K562 (cell line): ENCODE measurements around the gene LY6G6C. TPM values are rescaled to one million over a fixed set of nuclear protein-coding genes. Genes with fewer than 3 reads are reported as not detected.

ENCODE experiments used
- HDGF ChIP-seq: fragments of 450-650 bp; IDR thresholded peaks from 2 replicates; pipeline ENCODE4 v1.6.1; 2016
- HEY1 ChIP-seq: fragments of 250-450 bp; sonication (Bioruptor Pico); IDR thresholded peaks from 2 replicates; pipeline ENCODE4 v1.5.0; 2020; ENCODE audit warnings: mild to moderate bottlenecking, moderate library complexity, borderline replicate concordance
- KHSRP ChIP-seq: fragments of 450-650 bp; IDR thresholded peaks from 2 replicates; pipeline ENCODE4 v1.6.1; 2017
- LARP7 ChIP-seq: fragments of 450-650 bp; IDR thresholded peaks from 2 replicates; pipeline ENCODE4 v1.6.1; 2016
- MCM2 ChIP-seq: fragments of 450-650 bp; IDR thresholded peaks from 2 replicates; pipeline ENCODE4 v1.6.1; 2017; ENCODE audit warnings: low read depth, mild to moderate bottlenecking
- MYBL2 ChIP-seq, 2 experiments: fragments of 450-650 bp in 1 of 2; sonication (generic) in 1 of 2; formaldehyde crosslinking in 1 of 2; IDR thresholded peaks; 2 replicates each; pipeline versions ENCODE4 v1.6.1 to v1.8.1; 2017 to 2022; ENCODE audit warnings: borderline replicate concordance in 1 of 2, inconsistent platforms in 1 of 2, low read depth in 1 of 2, mild to moderate bottlenecking in 1 of 2, missing genetic modification reagents in 1 of 2, moderate library complexity in 1 of 2
- NCOA4 ChIP-seq: fragments of 450-650 bp; IDR thresholded peaks from 2 replicates; pipeline ENCODE4 v1.6.1; 2018; ENCODE audit warnings: mild to moderate bottlenecking; ENCODE audit not compliant: partially characterized antibody
- NFIC ChIP-seq: fragments of 450-650 bp; IDR thresholded peaks from 2 replicates; pipeline ENCODE4 v1.6.1; 2017; ENCODE audit warnings: mild to moderate bottlenecking, inconsistent platforms
- RBM39 ChIP-seq: fragments of 200-400 bp; formaldehyde crosslinking; optimal IDR thresholded peaks from 2 replicates; pipeline ENCODE3; 2018; ENCODE audit warnings: low read depth, low read length
- SMAD1 ChIP-seq: fragments of 150-350 bp; IDR thresholded peaks from 2 replicates; pipeline ENCODE4 v1.6.1; 2014; ENCODE audit warnings: low read length, low read depth; ENCODE audit not compliant: partially characterized antibody
- TCF3 ChIP-seq: sonication (generic); formaldehyde crosslinking; IDR thresholded peaks from 2 replicates; pipeline ENCODE4 v1.4.0; 2020; ENCODE audit warnings: mild to moderate bottlenecking, missing genetic modification reagents
- ZBTB1 ChIP-seq: sonication (generic); formaldehyde crosslinking; IDR thresholded peaks from 2 replicates; pipeline ENCODE4 v1.8.1; 2023; ENCODE audit warnings: missing genetic modification reagents, low read depth, mild to moderate bottlenecking, borderline replicate concordance
- ZC3H8 ChIP-seq: fragments of 450-650 bp; IDR thresholded peaks from 2 replicates; pipeline ENCODE4 v1.6.1; 2017
- ZNF583 ChIP-seq: fragments of 250-450 bp; sonication (Bioruptor Pico); IDR thresholded peaks from 2 replicates; pipeline ENCODE4 v1.4.0; 2020
- polyA plus RNA-seq, 8 experiments: library from polyadenylated mRNA; depleted of rRNA in 4 of 8; stranded (reverse) in 5 of 8; unstranded in 3 of 8; fragments of >200 nt; fragmentation: Nextera tagmentation in 2 of 8; fragmentation: Illumina TruSeq in 1 of 8; extraction: Ambion mirVana in 2 of 8; extraction: Trizol in 1 of 8; gene quantifications; 2 replicates each; pipeline versions ENCODE4 v1.2.1 to v1.2.3, GENCODE V29; 2011 to 2014; ENCODE audit warnings: inconsistent platforms in 1 of 8, missing spikeins in 1 of 8
- total RNA-seq, 7 experiments: library from RNA; depleted of rRNA in 6 of 7; stranded (reverse); fragments of >200 nt in 6 of 7; fragmentation: Illumina TruSeq in 2 of 7; extraction: Trizol in 2 of 7; gene quantifications; 2 replicates each; pipeline versions ENCODE4 v1.2.1 to v1.2.3, GENCODE V29; 2011 to 2021; ENCODE audit warnings: low replicate concordance in 1 of 7
- TF ChIP-seq, protein P1 (sequence below): fragments of 250-450 bp; sonication (Bioruptor Pico); IDR thresholded peaks from 2 replicates; pipeline ENCODE4 v1.5.0; 2021; ENCODE audit warnings: mild to moderate bottlenecking, borderline replicate concordance
- TF ChIP-seq, protein P2 (sequence below), 3 experiments: IDR thresholded peaks in 2 of 3; conservative IDR thresholded peaks in 1 of 3; 2 replicates each; pipeline ENCODE4 v1.5.1; 2011 to 2012; ENCODE audit warnings: low read length in 3 of 3, mild to moderate bottlenecking in 3 of 3, control low read depth in 2 of 3, improper control_type of control experiment in 1 of 3, inconsistent platforms in 1 of 3, low read depth in 1 of 3, mixed read lengths in 1 of 3, moderate library complexity in 1 of 3; ENCODE audit not compliant: insufficient read depth in 2 of 3
- TF ChIP-seq, protein P3 (sequence below): sonication (generic); formaldehyde crosslinking; IDR thresholded peaks from 2 replicates; pipeline ENCODE4 v1.8.0; 2023; ENCODE audit warnings: missing genetic modification reagents, mild to moderate bottlenecking, borderline replicate concordance
- TF ChIP-seq, protein P4 (sequence below): fragments of 450-650 bp; IDR thresholded peaks from 2 replicates; pipeline ENCODE4 v1.6.1; 2016; ENCODE audit warnings: antibody characterized with exemption

LY6G6C gene
- total and polyA plus RNA-seq, 9 of the 15 experiments (the other 6 are each of a cell fraction or from before 2014, with no cell fraction given) = 0.06 to 0.20 TPM; not detected in 7

DNA sequence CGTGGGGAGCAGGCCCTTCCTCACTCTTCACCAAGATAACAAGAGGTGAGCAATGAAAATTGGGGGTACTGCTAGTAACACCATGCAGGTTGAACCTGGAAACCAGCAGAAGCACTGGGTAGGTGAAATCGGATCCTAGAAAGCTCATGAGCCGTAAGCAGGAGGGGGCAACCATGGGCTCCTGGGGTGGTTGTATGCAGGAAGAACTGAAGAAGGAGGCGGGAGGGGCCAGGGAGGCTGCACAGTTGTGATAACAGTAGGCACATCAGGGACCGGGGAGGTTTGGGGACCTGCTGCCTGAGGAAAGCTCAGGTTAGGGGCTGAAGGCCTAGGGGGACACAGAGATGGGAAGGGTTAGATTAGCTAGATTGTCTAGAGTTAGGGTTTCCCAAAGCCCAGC lies 35.1 kb downstream of the LY6G6C start (continued):
- TF ChIP-seq, protein P1, sequence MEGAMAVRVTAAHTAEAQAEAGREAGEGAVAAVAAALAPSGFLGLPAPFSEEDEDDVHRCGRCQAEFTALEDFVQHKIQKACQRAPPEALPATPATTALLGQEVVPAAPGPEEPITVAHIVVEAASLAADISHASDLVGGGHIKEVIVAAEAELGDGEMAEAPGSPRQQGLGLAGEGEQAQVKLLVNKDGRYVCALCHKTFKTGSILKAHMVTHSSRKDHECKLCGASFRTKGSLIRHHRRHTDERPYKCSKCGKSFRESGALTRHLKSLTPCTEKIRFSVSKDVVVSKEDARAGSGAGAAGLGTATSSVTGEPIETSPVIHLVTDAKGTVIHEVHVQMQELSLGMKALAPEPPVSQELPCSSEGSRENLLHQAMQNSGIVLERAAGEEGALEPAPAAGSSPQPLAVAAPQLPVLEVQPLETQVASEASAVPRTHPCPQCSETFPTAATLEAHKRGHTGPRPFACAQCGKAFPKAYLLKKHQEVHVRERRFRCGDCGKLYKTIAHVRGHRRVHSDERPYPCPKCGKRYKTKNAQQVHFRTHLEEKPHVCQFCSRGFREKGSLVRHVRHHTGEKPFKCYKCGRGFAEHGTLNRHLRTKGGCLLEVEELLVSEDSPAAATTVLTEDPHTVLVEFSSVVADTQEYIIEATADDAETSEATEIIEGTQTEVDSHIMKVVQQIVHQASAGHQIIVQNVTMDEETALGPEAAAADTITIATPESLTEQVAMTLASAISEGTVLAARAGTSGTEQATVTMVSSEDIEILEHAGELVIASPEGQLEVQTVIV (CRISPR knock-in tag) = no peak
- TF ChIP-seq TCF3 (CRISPR knock-in tag) (peak; percentile 81), ZC3H8 (no peak), ZBTB1 (CRISPR knock-in tag) (no peak), MYBL2 (IDR thresholded peaks at IDR 0.05; ENCODE audit: low read depth) (no peak), MYBL2 (CRISPR knock-in tag; IDR thresholded peaks at IDR 0.05; ENCODE audit: borderline replicate concordance) (no peak), LARP7 (no peak), NCOA4 (no peak), NFIC (peak; percentile 38; the same call in 1 of the 2 replicates), HEY1 (CRISPR knock-in tag) (no peak), RBM39 (no peak), MCM2 (no peak), KHSRP (no peak; the same call in 1 of the 2 replicates), HDGF (peak; percentile 97), SMAD1 (no peak), ZNF583 (CRISPR knock-in tag) (no peak)
- TF ChIP-seq, protein P2, sequence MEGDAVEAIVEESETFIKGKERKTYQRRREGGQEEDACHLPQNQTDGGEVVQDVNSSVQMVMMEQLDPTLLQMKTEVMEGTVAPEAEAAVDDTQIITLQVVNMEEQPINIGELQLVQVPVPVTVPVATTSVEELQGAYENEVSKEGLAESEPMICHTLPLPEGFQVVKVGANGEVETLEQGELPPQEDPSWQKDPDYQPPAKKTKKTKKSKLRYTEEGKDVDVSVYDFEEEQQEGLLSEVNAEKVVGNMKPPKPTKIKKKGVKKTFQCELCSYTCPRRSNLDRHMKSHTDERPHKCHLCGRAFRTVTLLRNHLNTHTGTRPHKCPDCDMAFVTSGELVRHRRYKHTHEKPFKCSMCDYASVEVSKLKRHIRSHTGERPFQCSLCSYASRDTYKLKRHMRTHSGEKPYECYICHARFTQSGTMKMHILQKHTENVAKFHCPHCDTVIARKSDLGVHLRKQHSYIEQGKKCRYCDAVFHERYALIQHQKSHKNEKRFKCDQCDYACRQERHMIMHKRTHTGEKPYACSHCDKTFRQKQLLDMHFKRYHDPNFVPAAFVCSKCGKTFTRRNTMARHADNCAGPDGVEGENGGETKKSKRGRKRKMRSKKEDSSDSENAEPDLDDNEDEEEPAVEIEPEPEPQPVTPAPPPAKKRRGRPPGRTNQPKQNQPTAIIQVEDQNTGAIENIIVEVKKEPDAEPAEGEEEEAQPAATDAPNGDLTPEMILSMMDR (IDR thresholded peaks at IDR 0.05 in 2 of 3, conservative IDR thresholded peaks at IDR 0.05 in 1 of 3; ENCODE audit: insufficient read depth in 2 of 3, low read depth in 1 of 3, low read length in 3 of 3) = 0 out of 6 replicates have a peak, but pooled peaks of 1 of the 3 experiments have one; percentile 10
- TF ChIP-seq, protein P3, sequence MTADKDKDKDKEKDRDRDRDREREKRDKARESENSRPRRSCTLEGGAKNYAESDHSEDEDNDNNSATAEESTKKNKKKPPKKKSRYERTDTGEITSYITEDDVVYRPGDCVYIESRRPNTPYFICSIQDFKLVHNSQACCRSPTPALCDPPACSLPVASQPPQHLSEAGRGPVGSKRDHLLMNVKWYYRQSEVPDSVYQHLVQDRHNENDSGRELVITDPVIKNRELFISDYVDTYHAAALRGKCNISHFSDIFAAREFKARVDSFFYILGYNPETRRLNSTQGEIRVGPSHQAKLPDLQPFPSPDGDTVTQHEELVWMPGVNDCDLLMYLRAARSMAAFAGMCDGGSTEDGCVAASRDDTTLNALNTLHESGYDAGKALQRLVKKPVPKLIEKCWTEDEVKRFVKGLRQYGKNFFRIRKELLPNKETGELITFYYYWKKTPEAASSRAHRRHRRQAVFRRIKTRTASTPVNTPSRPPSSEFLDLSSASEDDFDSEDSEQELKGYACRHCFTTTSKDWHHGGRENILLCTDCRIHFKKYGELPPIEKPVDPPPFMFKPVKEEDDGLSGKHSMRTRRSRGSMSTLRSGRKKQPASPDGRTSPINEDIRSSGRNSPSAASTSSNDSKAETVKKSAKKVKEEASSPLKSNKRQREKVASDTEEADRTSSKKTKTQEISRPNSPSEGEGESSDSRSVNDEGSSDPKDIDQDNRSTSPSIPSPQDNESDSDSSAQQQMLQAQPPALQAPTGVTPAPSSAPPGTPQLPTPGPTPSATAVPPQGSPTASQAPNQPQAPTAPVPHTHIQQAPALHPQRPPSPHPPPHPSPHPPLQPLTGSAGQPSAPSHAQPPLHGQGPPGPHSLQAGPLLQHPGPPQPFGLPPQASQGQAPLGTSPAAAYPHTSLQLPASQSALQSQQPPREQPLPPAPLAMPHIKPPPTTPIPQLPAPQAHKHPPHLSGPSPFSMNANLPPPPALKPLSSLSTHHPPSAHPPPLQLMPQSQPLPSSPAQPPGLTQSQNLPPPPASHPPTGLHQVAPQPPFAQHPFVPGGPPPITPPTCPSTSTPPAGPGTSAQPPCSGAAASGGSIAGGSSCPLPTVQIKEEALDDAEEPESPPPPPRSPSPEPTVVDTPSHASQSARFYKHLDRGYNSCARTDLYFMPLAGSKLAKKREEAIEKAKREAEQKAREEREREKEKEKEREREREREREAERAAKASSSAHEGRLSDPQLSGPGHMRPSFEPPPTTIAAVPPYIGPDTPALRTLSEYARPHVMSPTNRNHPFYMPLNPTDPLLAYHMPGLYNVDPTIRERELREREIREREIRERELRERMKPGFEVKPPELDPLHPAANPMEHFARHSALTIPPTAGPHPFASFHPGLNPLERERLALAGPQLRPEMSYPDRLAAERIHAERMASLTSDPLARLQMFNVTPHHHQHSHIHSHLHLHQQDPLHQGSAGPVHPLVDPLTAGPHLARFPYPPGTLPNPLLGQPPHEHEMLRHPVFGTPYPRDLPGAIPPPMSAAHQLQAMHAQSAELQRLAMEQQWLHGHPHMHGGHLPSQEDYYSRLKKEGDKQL (CRISPR knock-in tag) = no peak
- TF ChIP-seq, protein P4, sequence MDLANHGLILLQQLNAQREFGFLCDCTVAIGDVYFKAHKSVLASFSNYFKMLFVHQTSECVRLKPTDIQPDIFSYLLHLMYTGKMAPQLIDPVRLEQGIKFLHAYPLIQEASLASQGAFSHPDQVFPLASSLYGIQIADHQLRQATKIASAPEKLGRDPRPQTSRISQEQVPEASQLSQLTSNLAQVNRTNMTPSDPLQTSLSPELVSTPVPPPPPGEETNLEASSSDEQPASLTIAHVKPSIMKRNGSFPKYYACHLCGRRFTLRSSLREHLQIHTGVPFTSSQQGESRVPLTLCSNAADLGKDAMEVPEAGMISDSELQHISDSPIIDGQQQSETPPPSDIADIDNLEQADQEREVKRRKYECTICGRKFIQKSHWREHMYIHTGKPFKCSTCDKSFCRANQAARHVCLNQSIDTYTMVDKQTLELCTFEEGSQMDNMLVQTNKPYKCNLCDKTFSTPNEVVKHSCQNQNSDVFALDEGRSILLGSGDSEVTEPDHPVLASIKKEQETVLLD = peak; percentile 51; the same call in 1 of the 2 replicates
